Neural cell (in vitro differentiated cells): Measurements from ENCODE around the gene VPS41. TPM values are rescaled to one million over a fixed set of nuclear protein-coding genes. Genes with fewer than 3 reads are reported as not detected.

Source experiments
- H2AFZ ChIP-seq: fragments of 200-600, 300-800 bp; sonication (generic), shearing (Covaris generic); 2 replicates; pipeline ENCODE4 v1.6.0; 2014; ENCODE audit warnings: low read depth, mild to moderate bottlenecking, antibody characterized with exemption, low read length, moderate library complexity
- H3F3A ChIP-seq: fragments of 200-600 bp; shearing (Covaris generic); 2 replicates; pipeline ENCODE4 v1.6.1; 2016; ENCODE audit warnings: mild to moderate bottlenecking, moderate library complexity, mixed read lengths, antibody characterized with exemption, low read length; ENCODE audit not compliant: insufficient read depth, poor library complexity, severe bottlenecking
- H3K27ac ChIP-seq: fragments of 200-600, 300-800 bp; sonication (generic), shearing (Covaris generic); 2 replicates; pipeline ENCODE4 v1.5.1; 2014; ENCODE audit warnings: mild to moderate bottlenecking, low read length, moderate library complexity
- H3K27me3 ChIP-seq: fragments of 300-800, 200-600 bp; sonication (generic), shearing (Covaris generic); 2 replicates; pipeline ENCODE4 v1.6.0; 2014; ENCODE audit warnings: mild to moderate bottlenecking, low read depth, low read length, moderate library complexity; ENCODE audit not compliant: insufficient read depth
- H3K36me3 ChIP-seq: fragments of 300-800, 200-600 bp; sonication (generic), shearing (Covaris generic); 2 replicates; pipeline ENCODE4 v1.5.1; 2014; ENCODE audit warnings: mild to moderate bottlenecking, antibody characterized with exemption, low read length, moderate library complexity; ENCODE audit not compliant: insufficient read depth
- H3K4me2 ChIP-seq: fragments of 300-800, 200-600 bp; sonication (generic), shearing (Covaris generic); 2 replicates; pipeline ENCODE4 v1.6.0; 2014; ENCODE audit warnings: mild to moderate bottlenecking, low read length
- H3K4me3 ChIP-seq: fragments of 300-800, 200-600 bp; sonication (generic), shearing (Covaris generic); 2 replicates; pipeline ENCODE4 v1.5.1; 2014; ENCODE audit warnings: mild to moderate bottlenecking, low read length, moderate library complexity
- H3K79me2 ChIP-seq: fragments of 200-600 bp; shearing (Covaris generic); replicated peaks from 2 replicates; pipeline ENCODE4 v1.6.0; 2014; ENCODE audit warnings: mild to moderate bottlenecking, low read length, moderate library complexity; ENCODE audit not compliant: insufficient read depth
- H3K9ac ChIP-seq: fragments of 300-800, 200-600 bp; sonication (generic), shearing (Covaris generic); 2 replicates; pipeline ENCODE4 v1.6.1; 2016; ENCODE audit warnings: mild to moderate bottlenecking, low read length, mixed read lengths
- H3K9me2 ChIP-seq: fragments of 200-600 bp; shearing (Covaris generic); 2 replicates; pipeline ENCODE4 v1.6.1; 2016; ENCODE audit warnings: mild to moderate bottlenecking, low read length, mixed read lengths; ENCODE audit not compliant: insufficient read depth
- H3K9me3 ChIP-seq: fragments of 200-600, 300-800 bp; sonication (generic), shearing (Covaris generic); 2 replicates; pipeline ENCODE4 v1.6.1; 2016; ENCODE audit warnings: mild to moderate bottlenecking, mixed run types, low read length, moderate library complexity, mixed read lengths
- H4K20me1 ChIP-seq: fragments of 200-600 bp; shearing (Covaris generic); 2 replicates; pipeline ENCODE4 v1.6.1; 2016; ENCODE audit warnings: mild to moderate bottlenecking, mixed run types; ENCODE audit not compliant: insufficient read depth
- CTCF ChIP-seq: fragments of 450-650 bp; IDR thresholded peaks from 2 replicates; pipeline ENCODE4 v1.5.1; 2014; ENCODE audit warnings: antibody characterized with exemption, mild to moderate bottlenecking, moderate library complexity; ENCODE audit not compliant: poor library complexity, severe bottlenecking
- EP300 ChIP-seq: fragments of 450-650 bp; conservative IDR thresholded peaks from 2 replicates; pipeline ENCODE4 v1.6.1; 2014; ENCODE audit warnings: antibody characterized with exemption, mild to moderate bottlenecking, moderate library complexity; ENCODE audit not compliant: poor library complexity, severe bottlenecking
- EZH2 ChIP-seq: fragments of 200-600, 300-800 bp; shearing (Covaris generic), sonication (generic); IDR thresholded peaks from 2 replicates; pipeline ENCODE4 v1.6.1; 2014; ENCODE audit warnings: antibody characterized with exemption, low read length, borderline replicate concordance, mild to moderate bottlenecking; ENCODE audit not compliant: insufficient read depth, poor library complexity, severe bottlenecking
- MXI1 ChIP-seq: fragments of 450-650 bp; conservative IDR thresholded peaks from 2 replicates; pipeline ENCODE4 v1.6.1; 2014; ENCODE audit warnings: antibody characterized with exemption, mild to moderate bottlenecking; ENCODE audit not compliant: poor library complexity, severe bottlenecking
- POLR2AphosphoS5 ChIP-seq: IDR thresholded peaks from 2 replicates; pipeline ENCODE4 v1.6.1; 2012
- RAD21 ChIP-seq: fragments of 450-650 bp; conservative IDR thresholded peaks from 2 replicates; pipeline ENCODE4 v1.6.1; 2014; ENCODE audit warnings: antibody characterized with exemption, mild to moderate bottlenecking, moderate library complexity
- REST ChIP-seq: IDR thresholded peaks from 2 replicates; pipeline ENCODE4 v1.6.1; 2012; ENCODE audit warnings: borderline replicate concordance
- SMC3 ChIP-seq: fragments of 450-650 bp; conservative IDR thresholded peaks from 2 replicates; pipeline ENCODE4 v1.6.1; 2014; ENCODE audit warnings: antibody characterized with exemption, mild to moderate bottlenecking, moderate library complexity; ENCODE audit not compliant: poor library complexity
- TAF1 ChIP-seq: IDR thresholded peaks from 2 replicates; pipeline ENCODE4 v1.6.1; 2012; ENCODE audit warnings: low read depth
- polyA plus RNA-seq: library from polyadenylated mRNA; depleted of rRNA; stranded (reverse); fragments of >200 nt; gene quantifications from 2 replicates; pipeline ENCODE4 v1.2.3, GENCODE V29; 2014

VPS41 gene
- polyA plus RNA-seq, 1 donor from 2014 or later: 64.0 TPM

GRCh38 chr7:38796626-38797501 lies 112.1 kb downstream of the VPS41 start:
- no peak overlapping the region for H3K4me2 ChIP-seq
- no peaks in the 10 kb centered on the region for H3K27me3 ChIP-seq
- H4K20me1 ChIP-seq: no peaks in the 10 kb centered on the region
- H3K36me3 ChIP-seq: no peaks in the 10 kb centered on the region
- H3K9me2 ChIP-seq: no peaks in the 10 kb centered on the region
- TF ChIP-seq POLR2AphosphoS5 (no peak), REST (no peak), CTCF (peak; percentile 92), EP300 (no peak), SMC3 (peak; percentile 97), TAF1 (no peak), RAD21 (peak; percentile 96)
- no peaks in the 10 kb centered on the region for H3K9me3 ChIP-seq
- H2AFZ ChIP-seq: no peak overlapping the region
- H3F3A ChIP-seq: no peaks in the 10 kb centered on the region
- no peak overlapping the region for H3K9ac ChIP-seq
- H3K27ac ChIP-seq: no peak overlapping the region
- no peaks in the 10 kb centered on the region for H3K79me2 ChIP-seq
- no peak overlapping the region for H3K4me3 ChIP-seq

GRCh38 chr7:38795593-38795992 lies 113.4 kb downstream of the VPS41 start:
- no peaks in the 10 kb centered on the region for H4K20me1 ChIP-seq
- no peaks in the 10 kb centered on the region for H3K9me2 ChIP-seq
- no peak overlapping the region for H3K4me2 ChIP-seq
- no peak overlapping the region for H3K9ac ChIP-seq
- no peaks in the 10 kb centered on the region for H3K36me3 ChIP-seq
- H3K27ac ChIP-seq: no peak overlapping the region
- H3K79me2 ChIP-seq: no peaks in the 10 kb centered on the region
- H3K4me3 ChIP-seq: no peak overlapping the region
- no peak overlapping the region for H2AFZ ChIP-seq
- TF ChIP-seq REST (no peak), POLR2AphosphoS5 (no peak), RAD21 (no peak), EZH2 (no peak), SMC3 (no peak), MXI1 (no peak), EP300 (no peak), TAF1 (no peak), CTCF (no peak)
- no peaks in the 10 kb centered on the region for H3K27me3 ChIP-seq
- no peaks in the 10 kb centered on the region for H3K9me3 ChIP-seq
- H3F3A ChIP-seq: no peaks in the 10 kb centered on the region
